ENCODE results near the gene VPREB3.

- peak; percentile 3; the same call in 1 of the 2 replicates for TF ChIP-seq ZNF8 (CRISPR knock-in tag; IDR thresholded peaks at IDR 0.05)
- TF ChIP-seq ZFP3 (CRISPR knock-in tag; IDR thresholded peaks at IDR 0.05), result peak; percentile 83
- TF ChIP-seq SNAI2 (CRISPR knock-in tag; IDR thresholded peaks at IDR 0.05), result peak; percentile 90; the same call in 1 of the 2 replicates
- no peak for TF ChIP-seq PPARA (CRISPR knock-in tag; IDR thresholded peaks at IDR 0.05; ENCODE audit: borderline replicate concordance)
- TF ChIP-seq PATZ1 (CRISPR knock-in tag; IDR thresholded peaks at IDR 0.05; ENCODE audit: borderline replicate concordance), result no peak
- 0 out of 2 replicates have a peak, but pooled peaks have one; percentile 30 for TF ChIP-seq BACH2 (CRISPR knock-in tag; IDR thresholded peaks at IDR 0.05; ENCODE audit: borderline replicate concordance)
Observed at GRCh38 chr22:23786752-23787599, 32.8 kb upstream of the VPREB3 start, which contains the start of gene SMARCB1.

All from SK-N-SH treated with all-trans-retinoic acid at 6 μM for 48 hours (cell line).